SW480 (cell line): Measurements from ENCODE around the gene REC8.
A peak's percentile ranks its signal among the peaks of the same experiment; 100 is the strongest.

Experiments
- DNase-seq: peaks from one replicate; pipeline ENCODE4 v3.0.0-alpha.2; 2016; ENCODE audit warnings: low spot score

REC8 gene, protein sequence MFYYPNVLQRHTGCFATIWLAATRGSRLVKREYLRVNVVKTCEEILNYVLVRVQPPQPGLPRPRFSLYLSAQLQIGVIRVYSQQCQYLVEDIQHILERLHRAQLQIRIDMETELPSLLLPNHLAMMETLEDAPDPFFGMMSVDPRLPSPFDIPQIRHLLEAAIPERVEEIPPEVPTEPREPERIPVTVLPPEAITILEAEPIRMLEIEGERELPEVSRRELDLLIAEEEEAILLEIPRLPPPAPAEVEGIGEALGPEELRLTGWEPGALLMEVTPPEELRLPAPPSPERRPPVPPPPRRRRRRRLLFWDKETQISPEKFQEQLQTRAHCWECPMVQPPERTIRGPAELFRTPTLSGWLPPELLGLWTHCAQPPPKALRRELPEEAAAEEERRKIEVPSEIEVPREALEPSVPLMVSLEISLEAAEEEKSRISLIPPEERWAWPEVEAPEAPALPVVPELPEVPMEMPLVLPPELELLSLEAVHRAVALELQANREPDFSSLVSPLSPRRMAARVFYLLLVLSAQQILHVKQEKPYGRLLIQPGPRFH

DNA sequence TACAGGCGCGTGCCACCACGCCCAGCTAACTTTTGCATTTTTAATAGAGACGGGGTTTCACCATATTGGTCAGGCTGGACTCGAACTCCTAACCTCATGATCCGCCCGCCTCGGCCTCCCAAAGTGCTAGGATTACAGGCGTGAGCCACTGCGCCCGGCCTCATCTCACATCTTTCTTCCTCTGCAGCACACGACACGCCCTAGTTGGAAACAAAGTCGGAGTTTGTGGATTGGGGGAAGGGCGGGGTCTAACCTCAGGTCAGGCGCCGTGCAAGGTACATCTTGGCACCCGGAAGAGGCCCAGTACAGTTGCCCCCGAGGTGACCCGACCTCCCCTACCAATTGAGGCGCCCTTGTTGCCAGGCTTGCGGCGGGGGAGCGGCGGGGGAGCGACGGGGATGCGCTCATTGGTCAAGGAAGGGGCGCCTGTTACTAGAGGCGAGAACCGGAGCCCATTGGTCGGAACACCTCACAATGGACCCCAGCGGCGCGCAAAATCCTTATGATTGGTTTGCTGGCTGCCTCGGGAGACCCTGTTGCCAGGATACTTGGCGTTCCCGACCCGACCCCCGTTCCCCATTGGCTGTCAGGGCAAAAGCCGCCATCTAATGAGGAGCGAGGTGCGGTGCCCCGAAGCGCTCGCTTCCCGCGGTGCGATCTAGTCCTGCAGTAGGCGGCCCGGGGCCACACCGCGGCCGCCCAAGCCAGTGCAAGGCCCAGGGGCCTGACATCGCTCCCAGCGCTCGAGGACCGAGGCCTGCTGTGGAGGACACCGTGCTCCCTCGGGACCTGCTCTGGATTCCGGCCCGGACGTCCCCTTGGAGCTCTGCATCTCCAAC lies at the start of gene REC8:
Gene REC8 (plus strand): TSS at position 659 of the 839 bp plus-strand sequence. CDS start 473 bp downstream, outside the sequence.
- no peak for DNase-seq

DNA sequence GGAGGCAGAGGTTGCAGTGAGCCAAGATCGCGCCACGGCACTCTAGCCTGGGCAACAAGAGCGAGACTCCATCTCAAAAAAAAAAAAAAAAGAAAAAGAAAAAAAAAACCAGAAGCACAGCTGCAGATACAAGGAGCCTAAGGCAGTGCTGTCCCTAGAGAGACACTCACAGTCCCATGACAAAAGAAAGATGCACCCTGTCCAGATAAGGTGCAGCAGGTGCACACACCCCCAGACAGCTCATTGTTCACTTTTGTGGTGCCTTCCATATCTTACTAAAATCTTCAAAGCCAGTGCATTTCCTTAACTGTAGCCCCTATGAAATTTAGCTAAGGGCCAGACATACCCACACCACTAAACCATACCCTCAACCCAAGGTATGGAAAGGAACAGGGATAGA lies 49.5 kb upstream of the REC8 start:
- no peak for DNase-seq

DNA sequence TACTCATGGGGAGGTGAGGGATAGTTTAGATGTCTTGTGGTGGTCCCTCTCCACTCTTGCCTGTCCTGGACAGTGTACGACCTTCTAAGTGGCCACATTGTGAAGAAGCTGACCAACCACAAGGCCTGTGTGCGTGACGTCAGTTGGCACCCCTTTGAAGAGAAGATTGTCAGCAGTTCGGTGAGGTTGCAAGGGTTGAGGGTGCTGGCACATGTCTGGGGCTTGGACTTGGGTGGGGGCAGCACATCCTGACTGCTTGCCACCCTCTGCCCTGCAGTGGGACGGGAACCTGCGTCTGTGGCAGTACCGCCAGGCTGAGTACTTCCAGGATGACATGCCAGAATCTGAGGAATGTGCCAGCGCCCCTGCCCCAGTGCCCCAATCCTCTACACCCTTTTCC lies 49.0 kb upstream of the REC8 start:
- DNase-seq, result no peak

DNA sequence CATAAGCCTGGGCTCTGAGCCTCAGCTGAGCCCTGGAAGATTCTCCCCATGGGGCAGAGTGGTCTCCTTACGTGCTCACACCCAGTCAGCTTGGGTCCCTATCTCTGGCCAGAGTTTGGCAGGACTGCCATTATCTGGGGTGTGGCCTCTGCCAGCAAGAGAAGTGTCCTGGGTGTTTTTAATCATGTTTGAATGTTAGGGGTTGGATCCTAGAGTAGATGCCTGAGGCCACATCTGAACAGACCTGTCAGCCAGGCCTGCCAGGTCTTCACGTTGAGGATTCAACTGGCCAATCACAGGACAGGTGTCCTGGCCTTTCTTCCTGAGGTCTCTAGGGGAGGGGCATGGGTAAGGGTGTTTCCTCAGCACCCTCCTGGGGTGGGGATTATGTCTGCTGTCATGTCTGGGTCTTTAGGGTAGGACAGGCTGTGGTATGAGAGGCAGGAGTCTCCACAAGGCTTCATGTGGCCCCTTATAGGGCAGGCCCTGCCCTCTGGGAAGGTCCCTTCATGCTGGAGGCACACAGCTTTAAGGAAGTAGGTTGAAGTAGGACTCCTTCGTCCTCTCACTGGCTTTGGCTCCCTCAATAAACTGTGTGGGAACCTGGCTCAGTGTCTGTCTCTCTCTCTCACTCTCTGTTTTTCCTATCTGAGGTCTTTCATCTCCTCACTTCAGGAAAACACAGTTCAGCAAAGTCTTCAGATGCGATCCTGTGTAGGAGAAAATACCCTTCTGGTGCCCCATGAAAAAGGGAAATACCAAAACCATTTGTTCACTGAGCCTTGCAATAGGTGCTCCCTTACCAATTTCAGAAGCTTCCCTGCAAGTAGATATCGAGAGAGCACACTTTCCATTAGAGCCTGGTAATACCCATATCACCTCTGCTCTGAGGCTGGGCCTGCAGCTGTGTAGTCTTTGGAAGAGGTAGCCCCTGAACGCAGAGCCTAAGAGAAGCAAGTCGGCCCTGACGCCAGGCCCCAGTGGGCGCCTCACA lies 48.2 kb upstream of the REC8 start:
- DNase-seq, result no peak

DNA sequence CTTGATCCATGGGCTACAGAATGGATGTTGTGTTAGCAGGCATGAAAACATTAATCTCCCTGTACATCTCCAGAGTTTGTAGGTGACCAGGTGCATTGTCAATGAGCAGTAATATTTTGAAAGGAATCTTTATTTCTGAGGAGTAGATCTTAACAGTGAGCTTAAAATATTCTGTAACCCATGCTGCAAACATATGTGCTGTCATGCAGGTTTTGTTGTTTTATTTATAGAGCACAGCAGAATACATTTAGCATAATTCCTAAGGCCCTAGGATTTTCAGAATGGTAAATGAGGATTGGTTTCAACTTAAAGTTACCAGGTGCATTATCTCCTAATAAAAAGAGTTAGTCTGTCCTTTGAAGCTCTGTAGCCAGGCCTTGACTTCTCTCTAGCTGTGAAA lies 44.9 kb upstream of the REC8 start:
- no peak for DNase-seq

DNA sequence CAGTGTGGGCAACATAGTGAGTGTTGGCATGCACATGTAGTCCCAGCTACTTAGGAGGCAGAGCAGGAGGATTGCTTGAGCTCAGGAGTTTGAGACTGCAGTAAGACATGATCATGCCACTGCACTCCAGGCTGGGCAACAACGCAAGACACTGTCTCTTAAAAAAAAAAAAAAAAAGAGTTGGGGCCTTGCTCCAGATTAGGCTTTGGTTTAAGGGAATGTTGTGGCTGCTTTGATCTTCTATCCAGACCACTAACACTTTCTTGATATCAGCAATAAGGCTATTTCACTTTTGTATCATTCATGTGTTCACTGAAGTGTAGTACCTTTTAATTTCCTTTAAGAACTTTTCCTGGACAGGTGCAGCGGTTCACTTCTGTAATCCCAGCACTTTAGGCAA lies 44.2 kb upstream of the REC8 start:
- DNase-seq, result no peak

DNA sequence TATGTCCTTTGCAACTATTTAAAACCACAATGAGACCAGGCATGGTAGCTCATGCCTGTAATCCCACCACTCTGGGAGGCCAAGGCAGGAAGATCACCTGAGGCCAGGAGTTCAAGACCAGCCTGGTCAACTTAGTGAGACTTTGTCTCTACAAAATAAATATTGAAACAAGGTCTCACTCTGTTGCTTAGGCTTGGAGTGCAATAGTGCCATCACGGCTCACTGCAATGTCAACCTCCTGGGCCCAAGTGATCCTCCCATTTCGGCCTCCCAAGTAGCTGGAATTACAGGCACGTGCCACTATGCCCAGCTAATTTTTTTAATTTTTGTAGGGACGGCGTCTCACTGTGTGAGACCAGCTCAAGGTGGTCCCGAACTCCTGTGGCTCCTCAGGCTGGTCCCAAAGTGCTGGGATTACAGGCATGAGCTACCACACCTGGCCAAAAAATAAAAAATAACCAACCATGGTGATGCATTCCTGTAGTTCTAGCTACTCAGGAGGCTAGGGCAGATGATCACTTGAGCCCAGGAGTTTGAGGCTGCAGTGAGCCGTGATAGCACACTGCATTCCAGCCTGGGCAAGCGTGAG lies 42.4 kb upstream of the REC8 start:
- DNase-seq, result no peak

DNA sequence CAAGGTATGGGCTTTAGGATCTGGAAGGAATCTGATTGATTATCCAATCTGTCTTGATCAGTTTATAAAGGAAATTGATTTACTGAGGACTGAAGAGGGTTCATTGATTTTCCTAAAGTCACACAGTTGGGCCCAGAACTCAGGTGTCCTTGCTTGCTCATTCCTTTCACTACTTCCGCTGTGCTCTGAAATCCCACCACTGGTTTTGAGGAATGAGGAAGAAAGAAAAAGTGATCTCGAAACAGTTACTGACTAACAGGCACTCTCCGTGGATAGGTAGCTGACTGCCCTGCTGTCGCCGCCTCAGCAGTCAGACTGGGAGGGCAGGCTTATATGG lies 41.5 kb upstream of the REC8 start, which contains the start of gene FITM1:
Gene FITM1 (plus strand): TSS at position 280 of the 337 bp plus-strand sequence. CDS start 905 bp downstream, outside the sequence.
- DNase-seq, result no peak

DNA sequence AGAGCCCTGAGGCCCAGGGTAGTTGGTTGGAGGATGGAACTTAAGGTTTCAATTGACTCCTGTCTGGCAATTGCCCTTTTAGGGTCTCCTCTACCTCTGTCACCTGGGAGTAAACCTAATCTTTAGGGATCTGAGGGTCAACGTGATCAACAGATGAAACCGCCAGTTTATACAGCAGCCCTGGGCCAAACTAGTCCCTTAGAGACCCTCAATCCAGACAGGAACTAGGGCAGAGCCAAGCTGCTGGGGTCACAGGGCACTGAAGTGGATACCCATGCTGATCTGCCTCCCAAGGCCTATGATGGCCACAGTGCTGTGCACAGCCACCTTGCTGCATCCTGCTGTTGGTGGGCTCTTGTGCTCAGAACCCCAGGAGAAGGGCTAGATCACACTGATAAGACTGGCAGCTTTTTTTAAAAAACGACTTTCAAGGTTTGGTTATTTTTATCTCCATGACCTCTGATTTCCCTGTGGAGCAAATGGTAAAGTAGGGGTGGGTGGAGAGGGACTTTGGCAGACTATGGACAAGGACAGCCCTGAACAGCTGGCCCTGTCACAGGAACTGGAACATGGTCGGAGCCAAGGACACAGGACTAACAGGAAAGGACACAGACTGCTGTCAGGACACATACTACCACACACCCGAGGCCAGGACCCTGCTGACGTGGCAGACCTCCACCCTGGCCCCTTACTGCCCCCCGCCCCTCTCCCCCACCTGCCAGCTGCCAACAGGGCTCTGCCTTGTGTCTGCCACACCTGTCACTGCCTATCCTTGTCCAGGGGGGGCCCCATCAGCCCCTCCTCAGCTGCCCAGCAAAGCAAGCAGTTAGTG lies 40.9 kb upstream of the REC8 start:
- DNase-seq, result no peak

DNA sequence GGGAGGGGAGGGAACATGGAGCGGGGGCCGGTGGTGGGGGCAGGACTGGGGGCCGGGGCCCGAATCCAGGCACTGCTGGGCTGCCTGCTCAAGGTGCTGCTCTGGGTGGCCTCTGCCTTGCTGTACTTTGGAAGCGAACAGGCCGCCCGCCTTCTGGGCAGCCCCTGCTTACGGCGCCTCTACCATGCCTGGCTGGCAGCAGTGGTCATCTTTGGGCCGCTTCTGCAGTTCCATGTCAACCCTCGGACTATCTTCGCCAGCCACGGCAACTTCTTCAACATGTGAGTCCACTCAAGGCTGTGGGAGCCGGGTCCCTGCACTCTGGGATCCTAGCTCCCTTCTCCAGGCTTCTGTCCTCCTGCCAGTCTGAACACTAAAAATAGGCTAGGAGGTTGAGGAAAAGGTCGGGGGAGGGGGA lies 40.3 kb upstream of the REC8 start:
- no peak for DNase-seq

DNA sequence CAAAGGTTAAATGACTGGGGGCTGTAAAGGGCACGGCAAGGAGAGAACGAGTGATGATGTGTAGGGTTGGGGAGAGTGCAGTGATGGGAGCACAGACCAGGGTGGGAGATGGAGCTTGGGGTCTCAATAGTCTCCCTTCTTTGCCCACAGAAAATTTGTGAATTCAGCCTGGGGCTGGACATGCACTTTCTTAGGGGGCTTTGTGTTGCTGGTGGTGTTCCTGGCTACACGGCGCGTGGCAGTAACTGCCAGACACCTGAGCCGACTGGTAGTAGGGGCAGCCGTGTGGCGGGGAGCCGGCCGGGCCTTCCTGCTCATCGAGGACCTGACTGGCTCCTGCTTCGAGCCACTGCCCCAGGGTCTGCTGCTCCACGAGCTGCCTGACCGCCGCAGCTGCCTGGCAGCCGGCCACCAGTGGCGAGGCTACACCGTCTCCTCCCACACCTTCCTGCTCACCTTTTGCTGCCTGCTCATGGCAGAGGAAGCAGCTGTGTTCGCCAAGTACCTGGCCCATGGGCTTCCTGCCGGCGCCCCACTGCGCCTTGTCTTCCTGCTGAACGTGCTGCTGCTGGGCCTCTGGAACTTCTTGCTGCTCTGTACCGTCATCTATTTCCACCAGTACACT lies 39.7 kb upstream of the REC8 start:
- DNase-seq, result no peak

DNA sequence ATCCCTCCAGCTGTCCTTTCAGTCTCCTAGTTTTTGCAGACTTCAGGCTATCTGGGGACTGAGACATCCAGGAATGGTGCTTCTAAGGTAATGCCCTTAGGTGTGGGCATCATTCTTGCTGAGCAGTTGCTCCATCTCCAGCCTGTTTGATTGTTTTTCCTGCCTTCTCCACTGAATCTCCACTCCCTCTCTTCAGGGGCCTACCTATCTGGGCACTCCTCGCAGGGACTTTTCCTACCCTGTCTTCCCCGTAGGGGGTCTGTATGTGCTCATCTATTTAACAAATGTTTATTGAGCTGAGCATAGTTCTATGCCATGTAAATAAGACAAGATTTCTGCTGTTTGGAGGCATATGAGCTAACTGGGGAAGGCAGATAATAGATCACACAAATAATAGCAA lies 38.9 kb upstream of the REC8 start:
- DNase-seq, result no peak

DNA sequence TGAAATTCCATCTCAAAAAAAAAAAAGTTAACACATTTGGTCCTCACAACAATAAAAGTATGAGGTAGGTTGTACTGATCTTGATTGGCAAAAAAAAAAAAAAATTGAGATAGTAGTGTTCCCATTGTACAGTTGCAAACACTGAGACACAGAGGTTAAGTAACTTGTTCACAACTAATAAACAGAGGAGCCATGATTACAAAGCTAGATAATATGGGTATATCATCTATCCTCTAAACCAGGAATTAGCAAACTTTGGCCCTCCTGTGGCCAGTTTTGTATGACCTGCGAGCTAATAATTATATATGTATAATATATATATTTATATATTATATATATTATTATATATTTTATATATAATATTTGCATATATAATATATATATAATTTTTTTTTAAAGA lies 38.1 kb upstream of the REC8 start:
- DNase-seq, result no peak

DNA sequence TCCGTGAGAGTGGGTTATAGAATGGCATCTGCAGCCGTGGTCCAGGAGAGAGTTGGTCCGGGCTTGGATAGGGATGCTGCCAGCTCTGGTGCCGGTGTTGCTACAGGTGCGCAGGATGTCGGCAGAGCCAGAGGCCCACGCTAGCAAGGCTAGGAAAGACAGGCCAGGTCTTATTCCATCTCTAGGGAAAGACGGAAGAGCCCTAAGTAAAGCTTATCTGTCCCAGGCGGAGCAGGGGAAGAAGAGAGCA lies 36.4 kb upstream of the REC8 start:
- DNase-seq, result no peak

DNA sequence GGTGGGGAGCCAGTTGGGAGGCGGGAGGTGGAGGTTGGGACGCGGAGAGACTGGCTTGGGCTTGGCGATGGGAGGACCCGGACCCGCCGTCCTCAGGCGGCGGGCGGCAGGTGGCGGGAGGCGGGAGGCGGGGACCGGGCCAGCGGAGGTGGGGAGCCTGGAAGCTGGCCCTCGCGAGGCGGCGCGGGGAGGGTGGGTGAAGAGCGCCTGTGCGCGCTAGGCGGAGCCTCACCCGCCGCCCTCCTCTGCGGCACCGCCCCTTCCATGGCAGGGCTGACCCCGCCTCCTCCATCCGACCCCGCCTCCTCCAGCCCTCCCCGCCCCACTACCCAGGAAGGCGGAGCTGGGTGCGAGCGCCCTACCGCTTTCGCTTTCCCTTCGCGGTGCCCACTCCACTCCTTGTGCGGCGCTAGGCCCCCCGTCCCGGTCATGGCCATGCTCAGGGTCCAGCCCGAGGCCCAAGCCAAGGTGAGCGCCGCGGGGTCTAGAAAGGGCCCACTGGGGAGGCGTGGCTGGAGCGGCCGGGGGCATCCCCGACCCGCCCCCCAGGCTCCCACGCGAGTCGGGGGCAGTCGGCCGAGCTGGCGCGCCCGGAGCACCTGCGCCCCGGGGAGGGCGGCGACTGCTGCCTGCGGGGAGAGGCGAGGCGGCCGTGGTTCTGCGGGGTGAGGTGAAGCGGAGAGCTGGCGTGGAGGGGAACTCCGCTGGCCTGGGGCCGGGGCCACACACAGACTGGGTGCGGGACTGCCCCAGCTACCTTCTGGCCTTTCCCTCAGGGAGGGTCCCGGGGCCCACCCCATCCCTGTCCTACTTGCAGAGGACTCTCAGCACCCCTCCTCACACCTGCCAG lies 35.8 kb upstream of the REC8 start, which contains the start of gene PSME1:
Gene PSME1 (plus strand): TSS at position 361 of the 850 bp plus-strand sequence. CDS start 69 bp downstream, at position 430.
- peak; percentile 81 for DNase-seq

DNA sequence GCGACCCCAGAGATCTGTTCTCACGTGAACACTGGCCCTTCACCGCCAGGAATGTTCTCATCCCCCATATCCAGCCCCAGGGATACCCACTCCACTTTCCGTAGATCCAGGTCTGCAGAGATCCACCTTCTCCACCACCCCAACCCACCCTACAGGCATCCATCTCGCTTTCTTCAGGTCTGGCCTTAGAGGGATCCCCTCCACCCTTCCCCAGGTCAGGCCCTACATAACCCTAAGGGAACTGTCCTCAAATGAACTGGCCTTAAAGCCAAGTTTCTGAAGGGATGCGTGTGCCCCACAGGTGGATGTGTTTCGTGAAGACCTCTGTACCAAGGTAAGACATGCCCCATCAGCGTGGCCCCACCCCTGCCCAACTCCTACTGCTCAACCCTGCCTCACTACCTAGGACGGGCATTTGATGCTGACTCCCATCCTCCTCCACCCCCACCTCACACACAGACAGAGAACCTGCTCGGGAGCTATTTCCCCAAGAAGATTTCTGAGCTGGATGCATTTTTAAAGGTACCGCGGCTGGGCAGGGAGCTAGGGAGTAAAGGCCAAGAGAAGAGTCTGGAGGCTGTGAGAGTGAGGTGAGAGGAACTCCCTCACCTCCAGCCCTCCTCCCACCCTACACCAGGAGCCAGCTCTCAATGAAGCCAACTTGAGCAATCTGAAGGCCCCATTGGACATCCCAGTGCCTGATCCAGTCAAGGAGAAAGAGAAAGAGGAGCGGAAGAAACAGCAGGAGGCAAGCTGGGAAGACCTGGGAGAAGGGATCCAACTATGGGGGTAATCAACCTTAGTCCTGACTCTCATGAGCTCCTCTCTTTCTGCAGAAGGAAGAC lies 35.0 kb upstream of the REC8 start:
- no peak for DNase-seq

DNA sequence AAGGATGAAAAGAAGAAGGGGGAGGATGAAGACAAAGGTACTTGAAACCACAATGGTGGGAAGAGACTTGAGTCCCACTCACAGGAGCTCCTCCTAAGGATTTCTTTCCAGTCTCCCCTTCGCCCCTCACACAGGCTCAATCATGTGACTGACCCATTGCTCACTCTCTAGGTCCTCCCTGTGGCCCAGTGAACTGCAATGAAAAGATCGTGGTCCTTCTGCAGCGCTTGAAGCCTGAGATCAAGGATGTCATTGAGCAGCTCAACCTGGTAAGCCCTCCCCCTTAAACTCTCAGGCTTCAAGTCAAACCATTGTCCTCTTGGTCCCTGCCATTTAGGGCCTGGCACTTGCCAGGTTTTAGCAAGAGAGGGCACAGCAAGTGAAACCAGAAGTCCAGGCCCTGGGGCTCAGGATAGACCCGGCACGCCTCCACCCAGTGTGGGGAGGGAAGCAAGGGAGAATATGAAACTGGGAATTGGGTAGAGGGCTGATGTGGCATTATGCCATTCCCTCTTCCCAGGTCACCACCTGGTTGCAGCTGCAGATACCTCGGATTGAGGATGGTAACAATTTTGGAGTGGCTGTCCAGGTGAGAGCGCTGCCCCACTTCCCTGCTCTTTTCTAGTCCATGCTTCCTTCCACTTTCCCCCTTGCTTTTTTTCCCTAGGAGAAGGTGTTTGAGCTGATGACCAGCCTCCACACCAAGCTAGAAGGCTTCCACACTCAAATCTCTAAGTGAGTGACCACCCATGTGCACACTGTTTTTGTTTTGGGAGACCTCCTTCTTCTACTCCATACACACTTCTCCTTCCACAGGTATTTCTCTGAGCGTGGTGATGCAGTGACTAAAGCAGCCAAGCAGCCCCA lies 34.1 kb upstream of the REC8 start:
- no peak for DNase-seq
